ENCODE results near the gene WDFY2. TPM values are rescaled to one million over a fixed set of nuclear protein-coding genes. Genes with fewer than 3 reads are reported as not detected.

Gene WDFY2
- total RNA-seq, 4 donors from 2014 or later = 5.2 to 11.5 (median 8.5) TPM

DNA sequence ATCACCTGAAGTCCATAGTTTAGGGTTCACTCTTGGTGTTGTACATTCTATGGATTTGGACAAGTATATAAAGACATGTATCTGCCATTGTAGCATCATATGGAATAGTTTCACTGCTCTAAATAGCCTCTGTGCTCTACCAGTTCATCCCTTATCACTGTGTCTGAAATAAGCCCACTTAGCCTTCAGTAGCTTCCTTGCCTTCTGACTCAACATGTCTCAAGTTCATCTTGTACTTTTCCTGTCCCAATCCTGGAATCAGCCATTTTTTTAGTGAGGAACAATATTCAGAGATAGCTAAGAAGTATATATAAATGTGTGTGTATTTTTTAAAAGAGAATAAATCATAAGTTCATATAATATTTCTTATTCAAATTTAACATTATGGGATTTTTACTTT lies 140.5 kb downstream of the WDFY2 start:
- no peaks in the 10 kb centered on the region for H3K9me3 ChIP-seq
- H3K27ac ChIP-seq = no peak overlapping the region
- peaks cover 0 to 7% of the 10 kb centered on the region in 2 donors for H3K36me3 ChIP-seq
- no peak for ATAC-seq
- no peaks in the 10 kb centered on the region for H3K27me3 ChIP-seq
- peaks cover 0 to 23% (median 0%) of the 10 kb centered on the region in 3 donors for H3K4me1 ChIP-seq
- no peak overlapping the region for H3K4me3 ChIP-seq
- TF ChIP-seq POLR2A (IDR thresholded peaks at IDR 0.05) (no peak), POLR2AphosphoS5 (IDR thresholded peaks at IDR 0.05) (no peak), CTCF (IDR thresholded peaks at IDR 0.05) (no peak), EP300 (IDR thresholded peaks at IDR 0.05) (no peak)

- no peaks in the 10 kb centered on the region for H3K9me3 ChIP-seq
- ATAC-seq = no peak
- no peaks in the 10 kb centered on the region for H3K27me3 ChIP-seq
- TF ChIP-seq EP300 (IDR thresholded peaks at IDR 0.05) = no peak
- no peak for TF ChIP-seq POLR2AphosphoS5 (IDR thresholded peaks at IDR 0.05)
- TF ChIP-seq CTCF (IDR thresholded peaks at IDR 0.05) = no peak
- TF ChIP-seq POLR2A (IDR thresholded peaks at IDR 0.05) = no peak
- no peak overlapping the region for H3K27ac ChIP-seq
- peaks cover 0 to 35% (median 12%) of the 10 kb centered on the region in 3 donors for H3K4me1 ChIP-seq
- WGBS, 2 donors (ENCODE audit: low coverage in 1 of 2) = 39 to 52% methylated on average over 3 of the region's 3 CpGs
- H3K36me3 ChIP-seq = peaks cover 0 to 7% of the 10 kb centered on the region in 2 donors
- H3K4me3 ChIP-seq = no peak overlapping the region
These were observed 142.4 kb downstream of the WDFY2 start for GRCh38 chr13:51726446-51727193.

GRCh38 chr13:51727634-51728274 lies 143.5 kb downstream of the WDFY2 start:
- H3K27ac ChIP-seq = no peak overlapping the region
- H3K4me1 ChIP-seq = peaks cover 0 to 37% (median 16%) of the 10 kb centered on the region in 3 donors
- H3K4me3 ChIP-seq = no peak overlapping the region
- TF ChIP-seq CTCF (IDR thresholded peaks at IDR 0.05) (no peak), POLR2AphosphoS5 (IDR thresholded peaks at IDR 0.05) (no peak), EP300 (IDR thresholded peaks at IDR 0.05) (no peak), POLR2A (IDR thresholded peaks at IDR 0.05) (no peak)
- H3K9me3 ChIP-seq = no peaks in the 10 kb centered on the region
- ATAC-seq = no peak
- no peaks in the 10 kb centered on the region for H3K27me3 ChIP-seq
- H3K36me3 ChIP-seq = peaks cover 0 to 7% of the 10 kb centered on the region in 2 donors
- 64 to 75% methylated on average over 8 of the region's 8 CpGs for WGBS, 2 donors (ENCODE audit: low coverage in 1 of 2)

DNA sequence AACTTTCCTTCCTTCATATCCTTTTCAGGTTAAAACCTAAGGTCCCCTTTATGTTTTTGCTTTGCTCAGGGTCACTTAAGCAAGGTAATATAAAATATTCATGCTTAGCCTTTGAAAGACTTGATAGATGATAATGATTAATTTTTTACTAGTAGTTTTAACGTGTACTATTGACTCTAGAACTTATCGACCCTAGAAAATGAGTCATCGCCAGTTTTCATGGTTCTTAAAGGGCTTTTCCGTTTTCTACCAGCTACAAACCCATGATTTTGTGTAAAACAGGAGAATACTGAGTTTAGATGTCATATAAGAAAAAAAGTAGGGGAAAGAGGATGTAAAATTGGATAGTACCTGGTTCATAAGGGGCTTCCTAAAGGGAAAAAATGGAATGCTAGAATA lies 144.0 kb downstream of the WDFY2 start:
- ATAC-seq = no peak
- no peaks in the 10 kb centered on the region for H3K9me3 ChIP-seq
- 79 to 82% methylated on average over 4 of the region's 4 CpGs for WGBS, 2 donors (ENCODE audit: low coverage in 1 of 2)
- H3K4me1 ChIP-seq = peaks cover 0 to 37% (median 16%) of the 10 kb centered on the region in 3 donors
- H3K4me3 ChIP-seq = no peak overlapping the region
- peaks cover 0 to 7% of the 10 kb centered on the region in 2 donors for H3K36me3 ChIP-seq
- no peaks in the 10 kb centered on the region for H3K27me3 ChIP-seq
- TF ChIP-seq CTCF (IDR thresholded peaks at IDR 0.05) = no peak
- no peak for TF ChIP-seq POLR2A (IDR thresholded peaks at IDR 0.05)
- no peak for TF ChIP-seq POLR2AphosphoS5 (IDR thresholded peaks at IDR 0.05)
- no peak for TF ChIP-seq EP300 (IDR thresholded peaks at IDR 0.05)
- no peak overlapping the region for H3K27ac ChIP-seq
